PC-3 (cell line): Measurements from ENCODE around the gene PHF13. TPM values are rescaled to one million over a fixed set of nuclear protein-coding genes. Genes with fewer than 3 reads are reported as not detected.

Source experiments
- ATAC-seq: fragments of 200-7000 bp; cut with Tn5 transposase; 2 replicates; pipeline ENCODE4 v1.9.1; 2020; ENCODE audit warnings: mild to moderate bottlenecking, moderate library complexity
- BruUV-seq: library from RNA; stranded (reverse); fragments of 400-500 nt; replicated peaks from 2 replicates; lab custom pipeline; 2021; lab: Mats Ljungman, UMichigan
- CTCF ChIA-PET: fragments of 300-600 bp; sonication (Branson Sonifier 250); formaldehyde crosslinking; loops from one replicate; lab custom pipeline; 2022; ENCODE audit warnings: antibody characterized with exemption; lab: Charles Lee
- POLR2A ChIA-PET: fragments of 300-600 bp; sonication (Branson Sonifier 250); formaldehyde crosslinking; loops from one replicate; lab custom pipeline; 2022; ENCODE audit warnings: antibody characterized with exemption; ENCODE audit not compliant: unreplicated experiment; lab: Charles Lee
- DNase-seq: peaks from one replicate; pipeline ENCODE4 v3.0.0-alpha.2; 2015
- H2AFZ ChIP-seq: fragments of 300-600 bp; sonication (generic); 2 replicates; pipeline ENCODE4 v1.6.0; 2016; ENCODE audit warnings: antibody characterized with exemption, low read length
- H3F3A ChIP-seq: fragments of 300-600 bp; sonication (generic); one replicate; pipeline ENCODE4 v1.6.0; 2017; ENCODE audit warnings: antibody characterized with exemption, low read length, control low read depth, mild to moderate bottlenecking; ENCODE audit not compliant: unreplicated experiment
- H3K27ac ChIP-seq: fragments of 300-600 bp; sonication (generic); 2 replicates; pipeline ENCODE4 v1.5.1; 2016; ENCODE audit warnings: mild to moderate bottlenecking, low read length
- H3K27me3 ChIP-seq: fragments of 300-600 bp; sonication (generic); 2 replicates; pipeline ENCODE4 v1.6.1; 2016; ENCODE audit warnings: low read length, mixed read lengths
- H3K36me3 ChIP-seq: fragments of 300-600 bp; sonication (generic); 2 replicates; pipeline ENCODE4 v1.6.1; 2016; ENCODE audit warnings: low read depth, mixed run types, low read length, mixed read lengths
- H3K4me1 ChIP-seq: fragments of 300-600 bp; sonication (generic); 2 replicates; pipeline ENCODE4 v1.5.1; 2016; ENCODE audit warnings: low read length; ENCODE audit not compliant: insufficient read depth
- H3K4me2 ChIP-seq: fragments of 300-600 bp; sonication (generic); 2 replicates; pipeline ENCODE4 v1.6.0; 2016; ENCODE audit warnings: low read length
- H3K4me3 ChIP-seq: fragments of 300-600 bp; sonication (generic); 2 replicates; pipeline ENCODE4 v1.5.1; 2016; ENCODE audit warnings: mild to moderate bottlenecking, low read length, mixed read lengths
- H3K79me2 ChIP-seq: fragments of 300-600 bp; sonication (generic); 2 replicates; pipeline ENCODE4 v1.6.1; 2017; ENCODE audit warnings: low read length, mixed read lengths
- H3K9ac ChIP-seq: fragments of 300-600 bp; sonication (generic); 2 replicates; pipeline ENCODE4 v1.6.0; 2016; ENCODE audit warnings: mild to moderate bottlenecking, low read length
- H3K9me2 ChIP-seq: fragments of 300-600 bp; sonication (generic); replicated peaks from 2 replicates; pipeline ENCODE4 v1.6.1; 2016; ENCODE audit warnings: mixed run types, low read length, mixed read lengths
- H3K9me3 ChIP-seq: fragments of 300-600 bp; sonication (generic); 2 replicates; pipeline ENCODE4 v1.6.1; 2016; ENCODE audit warnings: low read length, mixed read lengths
- H4K20me1 ChIP-seq: fragments of 300-600 bp; sonication (generic); 2 replicates; pipeline ENCODE4 v1.6.1; 2016; ENCODE audit warnings: low read length, mixed read lengths
- CTCF ChIP-seq: fragments of 300-600 bp; sonication (generic); conservative IDR thresholded peaks from 2 replicates; pipeline ENCODE4 v1.5.1; 2017; ENCODE audit warnings: antibody characterized with exemption, low read depth, mild to moderate bottlenecking, low read length
- EZH2 ChIP-seq: fragments of 300-600 bp; sonication (generic); IDR thresholded peaks from one replicate; pipeline ENCODE4 v1.6.1; 2017; ENCODE audit warnings: antibody characterized with exemption, mild to moderate bottlenecking, low read length; ENCODE audit not compliant: unreplicated experiment
- EZH2phosphoT487 ChIP-seq: fragments of 300-600 bp; sonication (generic); IDR thresholded peaks from 2 replicates; pipeline ENCODE4 v1.6.1; 2018; ENCODE audit warnings: mild to moderate bottlenecking, antibody characterized with exemption, low read length, borderline replicate concordance
- intact Hi-C: fragments of 100-400 bp; cut with micrococcal nuclease; formaldehyde crosslinking; loops from 2 replicates; pipeline ENCODE4 v1.9.0; 2023
- total RNA-seq: library from RNA; depleted of rRNA; stranded (reverse); fragments of >200 nt; gene quantifications from 2 replicates; pipeline ENCODE4 v1.2.3, GENCODE V29; 2014

Gene PHF13
- total RNA-seq, 1 experiment from 2014 or later, result 13.2 TPM

GRCh38 chr1:6624710-6625583, 11.4 kb downstream of the PHF13 start, which contains the start of gene THAP3:
Gene THAP3 (plus strand): TSS chr1:6624868. CDS start chr1:6625219, 351 bp downstream.
- 0 out of 2 replicates have a peak, but pooled peaks cover 3% of the 10 kb centered on the region for H4K20me1 ChIP-seq
- H3K27ac ChIP-seq, result peak within 1 kb of the TSS; percentile 8
- peaks cover 44% of the 10 kb centered on the region for H3K79me2 ChIP-seq
- H3K4me1 ChIP-seq, result peaks cover 13% of the 10 kb centered on the region
- no TSS peak for BruUV-seq
- TF ChIP-seq EZH2 (no peak), EZH2phosphoT487 (no peak), CTCF (no peak)
- ChIA-PET CTCF (interaction anchor here (0.7 kb wide), 1 partner anchor 21 kb away, joined by 7 read pairs; no protein-coding TSS in a partner anchor), POLR2A (interaction anchor here (0.6 to 0.7 kb wide), 3 partner anchors 9 to 25 kb away, joined by 3 to 6 read pairs (median 3); no protein-coding TSS in a partner anchor)
- H3K9me2 ChIP-seq, result no peaks in the 10 kb centered on the region
- peak; percentile 84 for ATAC-seq
- H3K9me3 ChIP-seq, result no peaks in the 10 kb centered on the region
- H3K4me3 ChIP-seq, result peak within 1 kb of the TSS; percentile 89
- H3K9ac ChIP-seq, result peak within 1 kb of the TSS; percentile 85
- DNase-seq, result peak; percentile 86
- H3F3A ChIP-seq, result peaks cover 5% of the 10 kb centered on the region
- no peaks in the 10 kb centered on the region for H3K27me3 ChIP-seq
- H3K36me3 ChIP-seq, result peaks cover 39% of the 10 kb centered on the region
- intact Hi-C loops, result loop anchor here (1.0 to 5.0 kb wide), 3 partner anchors 12 to 138 kb away; partner anchors contain the start of gene PHF13
- peak within 1 kb of the TSS; percentile 77 for H3K4me2 ChIP-seq
- H2AFZ ChIP-seq, result peak within 1 kb of the TSS; percentile 59

- Histone ChIP-seq H3K9me3 (no peaks in the 10 kb centered on the region), H3K4me1 (peaks cover 13% of the 10 kb centered on the region), H2AFZ (peak overlapping the region; percentile 59), H3K4me3 (peak overlapping the region; percentile 89), H3K36me3 (peaks cover 35% of the 10 kb centered on the region), H3K4me2 (peak overlapping the region; percentile 77), H3K9ac (peak overlapping the region; percentile 85), H3K27me3 (no peaks in the 10 kb centered on the region), H3K79me2 (peaks cover 41% of the 10 kb centered on the region), H4K20me1 (0 out of 2 replicates have a peak, but pooled peaks cover 3% of the 10 kb centered on the region), H3K9me2 (no peaks in the 10 kb centered on the region), H3F3A (peaks cover 5% of the 10 kb centered on the region), H3K27ac (peak overlapping the region; percentile 8)
- DNase-seq (peak; percentile 57), ATAC-seq (peak; percentile 52)
- TF ChIP-seq EZH2 (no peak), EZH2phosphoT487 (no peak), CTCF (0 out of 2 replicates have a peak, but pooled peaks have one; percentile 10)
- CTCF ChIA-PET, result interaction anchor here (0.7 kb wide), 1 partner anchor 20 kb away, joined by 7 read pairs; no protein-coding TSS in a partner anchor
- intact Hi-C loops, result loop anchor here (1.0 to 5.0 kb wide), 2 partner anchors 24 to 138 kb away; no protein-coding TSS in a partner anchor
- POLR2A ChIA-PET, result interaction anchor here (0.7 kb wide), 2 partner anchors 10 to 597 kb away, joined by 3 to 6 read pairs; no protein-coding TSS in a partner anchor
- BruUV-seq, result no TSS peak
Observed at GRCh38 chr1:6625584-6626149, 12.1 kb downstream of the PHF13 start.
